HG03060 (cell line): ENCODE results near the gene AKT3.
"Not testable (repeated sequence)": the region's sequence is repeated elsewhere in the genome, so short reads cannot be mapped to it uniquely, and the experiment has no call there.

Experiments used
- ATAC-seq: cut with Tn5 transposase; IDR thresholded peaks from one replicate; pipeline ENCODE4 v1.9.1; 2021; ENCODE audit warnings: low read depth, moderate number of reproducible peaks; ENCODE audit not compliant: unreplicated experiment

The AKT3 gene

DNA sequence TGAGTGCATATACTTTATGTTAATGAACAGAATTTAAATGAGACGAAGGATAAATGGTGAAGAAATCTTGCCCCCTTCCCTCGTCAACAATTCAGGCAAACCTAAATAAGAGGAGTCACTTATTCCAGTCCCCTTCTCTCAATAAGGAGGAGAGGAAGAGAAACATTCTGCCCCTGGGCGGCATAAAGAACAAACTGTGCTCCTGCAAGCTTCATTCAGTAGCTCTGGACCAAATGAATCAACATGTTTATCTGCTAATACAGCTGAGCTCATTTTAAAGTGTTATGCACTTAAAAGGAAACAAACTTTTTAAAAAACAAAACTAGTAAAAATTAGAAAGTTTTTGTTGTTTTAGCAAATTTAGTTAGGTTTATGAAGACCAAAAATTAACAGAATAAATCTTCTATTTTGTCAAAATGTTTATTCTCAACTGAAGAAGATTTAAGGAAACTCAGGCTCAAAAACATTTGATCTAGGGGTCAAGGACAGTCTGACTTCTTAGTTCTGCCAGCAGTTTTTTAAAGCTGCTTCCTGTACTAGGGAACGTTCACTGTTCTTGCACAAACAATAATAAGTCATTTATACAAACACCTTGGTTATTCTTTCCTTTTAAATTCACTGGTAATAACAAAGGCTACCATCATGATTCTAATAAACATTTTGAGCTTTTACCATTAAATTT is 58.3 kb downstream of the AKT3 start:
- no peak for ATAC-seq

GRCh38 chr1:243790404-243790803 is 59.6 kb downstream of the AKT3 start:
- ATAC-seq: no peak

DNA sequence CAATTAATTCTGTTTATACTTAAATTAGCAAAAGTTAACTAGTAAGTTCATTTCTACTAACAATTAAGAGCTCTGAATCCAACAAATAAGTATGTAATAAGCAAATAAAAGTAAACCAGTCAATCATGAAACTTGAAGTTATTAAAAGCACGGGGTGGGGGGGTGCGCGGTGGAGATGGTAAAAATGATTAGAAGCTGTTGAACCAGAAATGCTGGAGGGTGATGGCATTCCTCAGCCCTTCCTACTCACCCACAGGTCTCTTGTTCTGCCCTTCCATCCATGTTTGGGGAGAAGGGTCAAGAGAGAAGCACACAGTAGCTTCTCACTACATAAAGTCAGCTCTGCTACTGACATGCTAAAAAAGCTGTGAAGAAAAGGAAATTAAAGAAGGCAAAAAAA is 63.5 kb downstream of the AKT3 start:
- ATAC-seq: no peak

DNA sequence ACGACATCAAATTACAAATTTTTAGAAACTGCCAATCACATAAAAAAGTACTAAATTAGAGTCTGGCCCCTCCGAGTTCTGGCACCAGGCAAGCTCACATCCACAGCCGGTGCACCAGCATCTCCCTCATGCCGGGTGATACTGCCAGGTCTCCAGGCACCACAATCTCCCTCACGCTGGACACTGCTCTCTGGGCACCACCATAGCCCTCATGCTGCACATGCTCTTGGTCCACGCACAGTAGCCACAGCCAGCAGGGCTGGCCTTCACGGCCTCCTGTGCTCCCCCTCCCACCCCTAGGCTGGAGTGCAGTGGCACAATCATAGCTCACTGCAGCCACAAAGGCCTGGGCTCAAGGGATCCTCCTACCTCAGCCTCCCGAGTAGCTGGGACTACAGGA is 65.5 kb downstream of the AKT3 start:
- ATAC-seq: no peak

DNA sequence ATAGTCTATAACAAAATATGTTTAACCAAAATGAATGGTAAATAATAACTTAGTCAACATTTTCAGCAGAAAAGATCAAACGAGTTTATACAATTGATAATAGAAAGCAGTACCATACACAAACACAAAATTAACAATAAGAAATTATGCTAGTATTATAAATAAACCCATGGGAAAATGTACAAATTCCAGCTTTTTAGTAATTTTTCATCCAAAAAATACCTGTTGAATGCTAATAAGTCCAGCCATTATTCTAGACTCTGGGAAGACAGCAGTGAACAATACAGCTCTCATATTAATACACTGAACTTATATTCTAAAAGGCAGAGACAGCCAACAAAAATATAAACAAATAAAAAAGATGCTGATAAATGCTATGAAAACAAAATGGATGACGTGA is 66.3 kb downstream of the AKT3 start:
- ATAC-seq: no peak

DNA sequence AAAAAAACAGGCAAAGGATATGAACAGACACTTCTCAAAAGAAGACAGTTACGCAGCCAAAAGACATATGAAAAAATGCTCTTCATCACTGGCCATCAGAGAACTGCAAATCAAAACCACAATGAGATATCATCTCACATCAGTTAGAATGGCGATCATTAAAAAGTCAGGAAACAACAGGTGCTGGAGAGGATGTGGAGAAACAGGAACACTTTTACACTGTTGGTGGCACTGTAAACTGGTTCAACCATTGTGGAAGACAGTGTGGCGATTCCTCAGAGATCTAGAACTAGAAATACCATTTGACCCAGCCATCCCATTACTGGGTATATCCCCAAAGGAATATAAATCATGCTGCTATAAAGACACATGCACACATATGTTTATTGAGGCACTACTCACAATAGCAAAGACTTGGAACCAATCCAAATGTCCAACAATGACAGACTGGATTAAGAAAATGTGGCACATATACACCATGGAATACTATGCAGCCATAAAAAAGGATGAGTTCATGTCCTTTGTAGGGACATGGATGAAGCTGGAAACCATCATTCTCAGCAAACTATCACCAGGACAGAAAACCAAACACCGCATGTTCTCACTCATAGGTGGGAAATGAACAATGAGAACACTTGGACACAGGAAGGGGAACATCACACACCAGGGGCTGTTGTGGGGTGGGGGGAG is 77.5 kb downstream of the AKT3 start:
- not testable (repeated sequence) for ATAC-seq

- ATAC-seq: no peak
Observed at GRCh38 chr1:243770860-243771259, 79.2 kb downstream of the AKT3 start.

DNA sequence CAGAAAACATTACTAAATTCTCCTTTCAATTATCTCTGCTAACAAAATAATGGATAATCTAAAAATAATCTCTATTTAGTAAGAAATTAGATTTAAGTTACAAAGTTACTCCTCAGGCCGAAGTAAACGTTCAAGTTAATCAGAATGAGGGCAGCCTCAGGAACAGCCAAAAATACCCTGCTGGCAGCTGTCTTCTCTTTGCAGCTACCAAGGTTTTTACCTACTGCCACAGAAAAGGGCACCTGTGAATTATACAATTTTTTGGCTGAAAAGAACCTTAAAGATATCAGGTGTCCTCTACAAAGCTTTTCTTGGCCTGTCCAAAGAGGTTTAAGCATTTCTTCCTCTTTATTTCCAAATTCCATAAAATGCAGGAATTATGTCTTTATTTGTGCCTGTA is 84.4 kb downstream of the AKT3 start:
- no peak for ATAC-seq

GRCh38 chr1:243763806-243764205 is 86.2 kb downstream of the AKT3 start:
- ATAC-seq: no peak

GRCh38 chr1:243758647-243759046 is 91.4 kb downstream of the AKT3 start:
- ATAC-seq: no peak

DNA sequence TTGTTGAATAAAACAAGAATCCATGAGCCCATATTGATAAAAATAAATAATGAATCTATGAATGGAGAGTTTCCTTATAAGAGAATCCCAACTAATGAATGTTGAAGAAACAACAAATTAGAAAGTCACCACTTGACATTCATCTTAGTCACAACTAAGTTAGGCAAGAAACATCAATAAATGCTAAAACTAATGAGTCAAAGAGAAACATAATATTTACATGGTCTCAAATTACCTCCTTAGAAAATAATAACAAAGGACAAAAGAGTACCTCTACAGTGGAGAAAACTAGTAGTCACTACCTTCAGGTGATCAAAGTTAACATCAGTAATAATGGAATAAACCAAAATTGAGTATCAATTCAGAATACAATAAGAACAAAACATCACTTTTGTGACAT is 93.5 kb downstream of the AKT3 start:
- ATAC-seq: no peak

DNA sequence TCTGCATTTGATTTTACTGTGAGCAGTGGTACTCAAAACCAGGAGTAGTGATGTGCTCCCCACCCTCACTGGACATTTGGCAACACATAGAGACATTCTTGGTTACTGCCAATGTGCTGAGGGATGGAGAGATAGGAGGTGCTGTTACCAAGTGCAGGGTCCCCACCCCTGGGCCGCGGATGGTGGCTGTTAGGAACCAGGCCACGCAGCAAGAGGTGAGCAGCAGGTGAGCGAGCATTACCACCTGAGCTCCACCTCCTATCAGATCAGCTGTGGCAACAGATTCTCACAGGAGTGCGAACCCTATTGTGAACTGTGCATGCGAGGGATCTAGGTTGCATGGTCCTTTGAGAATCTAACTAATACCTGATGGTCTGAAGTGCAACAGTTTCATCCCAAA is 95.7 kb downstream of the AKT3 start:
- no peak for ATAC-seq

DNA sequence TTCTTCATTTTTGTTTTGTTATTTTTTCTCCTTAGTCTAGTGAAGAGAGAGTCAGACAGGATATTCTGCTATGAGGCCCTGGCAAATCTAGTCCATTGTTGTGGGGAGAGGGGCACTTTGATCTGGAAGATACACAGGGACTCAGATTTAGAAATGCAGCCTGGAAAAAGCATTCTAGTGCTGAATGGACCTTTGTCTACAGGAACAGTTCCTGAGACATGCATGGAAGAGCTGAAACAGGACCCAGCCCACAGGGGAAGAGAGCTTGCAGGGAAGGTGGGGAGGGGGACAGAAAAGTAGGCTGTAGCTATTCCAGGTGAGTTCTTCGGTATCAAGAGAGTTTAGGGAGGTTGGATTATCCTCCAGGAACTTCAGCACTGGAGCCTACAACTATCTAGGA is 98.5 kb downstream of the AKT3 start:
- ATAC-seq: no peak

- ATAC-seq: peak; percentile 97
Observed at GRCh38 chr1:243748706-243749283, 101.2 kb downstream of the AKT3 start.

DNA sequence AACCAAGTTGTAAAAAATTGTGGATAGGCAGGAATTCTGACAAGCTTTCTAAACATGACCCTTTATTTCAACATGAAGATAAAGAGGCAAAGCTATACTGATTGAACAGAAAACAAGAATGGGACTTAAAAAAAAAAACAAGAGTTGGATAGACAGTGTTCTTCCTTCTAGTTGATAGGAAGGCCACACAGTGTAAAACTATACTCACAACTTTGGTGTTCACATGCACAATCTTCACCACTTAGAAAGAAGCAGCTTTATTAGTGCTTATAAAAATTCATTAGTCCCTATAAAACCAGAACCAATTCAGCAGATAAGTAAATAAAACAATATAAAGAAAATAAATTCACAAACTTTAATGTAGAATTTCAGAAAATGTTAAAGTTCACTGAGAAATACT is 101.8 kb downstream of the AKT3 start:
- no peak for ATAC-seq

DNA sequence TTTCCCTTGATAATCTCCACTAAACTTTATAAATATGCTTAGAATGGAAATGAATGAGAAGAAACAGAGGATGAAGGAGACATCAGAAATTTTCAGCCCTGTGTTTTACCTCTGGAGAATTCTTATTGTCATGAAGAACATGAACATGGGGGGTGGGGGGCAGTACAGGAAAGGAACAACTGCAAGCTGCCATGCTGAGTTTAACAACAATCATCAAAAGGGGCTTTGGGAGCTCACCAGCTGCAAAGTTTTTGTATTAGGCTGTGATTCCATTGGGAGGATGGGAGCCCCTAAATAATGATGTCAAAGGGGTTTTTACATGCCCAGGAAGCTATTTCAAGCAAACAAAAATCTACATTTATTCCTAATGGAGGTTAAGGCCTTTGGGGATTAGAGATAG is 103.3 kb downstream of the AKT3 start:
- no peak for ATAC-seq

GRCh38 chr1:243745356-243745755 is 104.7 kb downstream of the AKT3 start:
- ATAC-seq: no peak

DNA sequence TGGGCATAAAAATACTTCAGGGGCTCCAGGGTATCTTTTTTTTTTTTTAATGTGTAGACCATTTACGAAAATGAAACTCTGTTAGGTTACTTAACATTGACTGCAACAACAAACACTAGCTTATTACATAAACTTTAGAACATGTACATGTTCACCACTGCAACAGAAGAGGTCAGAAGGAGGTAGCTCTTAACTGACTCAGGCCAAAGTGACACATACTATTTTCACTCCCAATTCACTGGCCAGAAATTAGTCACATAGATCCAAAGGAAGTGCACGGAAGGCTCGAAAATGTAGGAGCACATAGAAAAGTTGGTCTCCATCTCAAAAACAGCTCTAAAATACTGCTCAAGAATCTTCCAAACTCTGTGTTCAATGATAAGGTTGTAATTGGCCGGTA is 107.2 kb downstream of the AKT3 start:
- ATAC-seq: no peak

DNA sequence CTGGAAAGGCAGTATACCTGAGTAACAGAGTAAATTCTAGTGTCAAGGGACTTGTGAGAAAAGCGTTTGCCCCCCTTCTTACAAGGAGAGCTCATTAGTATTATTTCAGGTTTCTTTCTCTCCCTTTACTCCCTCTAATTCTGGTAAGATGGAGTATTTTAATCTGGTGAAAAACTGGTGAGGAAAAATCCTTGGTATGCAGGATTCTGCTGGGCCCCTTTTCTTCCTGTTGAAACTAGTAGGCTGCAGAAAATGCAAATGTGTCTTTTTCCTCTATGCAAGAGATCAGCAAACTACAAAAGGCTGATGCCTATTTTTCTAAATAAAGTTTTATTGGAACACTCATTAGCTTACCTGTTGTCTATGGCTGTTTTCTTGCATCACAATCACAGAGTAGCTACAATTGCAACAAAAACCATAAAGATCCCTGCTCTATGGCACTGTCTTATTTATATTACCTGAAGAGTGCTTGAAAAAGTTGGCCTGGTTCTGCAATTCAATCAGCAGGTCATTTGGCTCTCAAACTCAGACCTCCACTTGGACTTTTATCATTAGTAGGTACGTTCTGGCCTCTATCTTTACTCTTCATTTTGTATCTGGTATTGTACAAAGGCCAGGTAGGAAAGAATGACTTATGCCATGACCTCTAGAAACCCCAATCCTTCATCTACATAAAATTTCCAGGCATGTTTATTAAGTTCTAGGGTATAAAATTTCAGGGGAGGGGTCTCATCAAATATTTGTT is 109.6 kb downstream of the AKT3 start:
- ATAC-seq: no peak

DNA sequence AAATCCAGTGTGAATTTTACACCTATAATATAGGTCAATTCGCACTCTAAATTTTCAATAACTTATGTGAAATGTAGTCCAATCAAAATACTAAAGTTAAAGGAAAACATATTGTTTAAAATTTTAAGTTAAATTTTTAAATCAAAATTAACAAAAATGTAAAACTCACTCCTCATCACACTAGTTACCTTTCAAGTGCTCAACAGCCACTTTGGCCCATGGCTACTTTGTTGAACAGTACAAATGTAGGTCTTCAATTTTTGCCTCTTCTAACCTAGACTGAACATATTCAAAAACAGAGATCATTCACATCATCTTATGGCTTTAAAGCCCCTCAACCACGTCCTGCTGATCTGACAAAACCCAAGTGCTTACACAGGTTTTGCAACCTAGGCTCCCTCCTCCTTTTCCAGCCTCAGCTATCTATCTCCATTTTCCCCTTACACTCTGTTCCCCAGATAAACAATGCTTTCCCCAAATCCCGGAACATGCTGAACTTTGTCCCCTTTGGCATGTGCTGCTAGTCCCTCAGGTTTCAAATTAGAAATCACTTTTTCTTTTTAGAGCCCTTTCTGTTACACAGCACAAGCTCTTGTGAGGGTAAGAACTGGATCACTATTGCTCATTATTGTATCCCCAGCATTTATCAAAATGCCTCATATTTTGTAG is 110.6 kb downstream of the AKT3 start:
- no peak for ATAC-seq

- ATAC-seq: no peak
Observed at GRCh38 chr1:243738020-243738419, 112.0 kb downstream of the AKT3 start.
